GM10266 (cell line): ENCODE measurements around the gene IRS4.

Experiments
- DNase-seq: peaks from one replicate; pipeline ENCODE4 v3.0.0; 2012; ENCODE audit errors: extremely low spot score
- TF ChIP-seq, protein P1 (sequence below): IDR thresholded peaks from 2 replicates; pipeline ENCODE4 v1.5.1; 2012; ENCODE audit warnings: mild to moderate bottlenecking, low read depth; ENCODE audit not compliant: control insufficient read depth, insufficient read depth; ENCODE audit errors: missing control alignments

The IRS4 gene

DNA sequence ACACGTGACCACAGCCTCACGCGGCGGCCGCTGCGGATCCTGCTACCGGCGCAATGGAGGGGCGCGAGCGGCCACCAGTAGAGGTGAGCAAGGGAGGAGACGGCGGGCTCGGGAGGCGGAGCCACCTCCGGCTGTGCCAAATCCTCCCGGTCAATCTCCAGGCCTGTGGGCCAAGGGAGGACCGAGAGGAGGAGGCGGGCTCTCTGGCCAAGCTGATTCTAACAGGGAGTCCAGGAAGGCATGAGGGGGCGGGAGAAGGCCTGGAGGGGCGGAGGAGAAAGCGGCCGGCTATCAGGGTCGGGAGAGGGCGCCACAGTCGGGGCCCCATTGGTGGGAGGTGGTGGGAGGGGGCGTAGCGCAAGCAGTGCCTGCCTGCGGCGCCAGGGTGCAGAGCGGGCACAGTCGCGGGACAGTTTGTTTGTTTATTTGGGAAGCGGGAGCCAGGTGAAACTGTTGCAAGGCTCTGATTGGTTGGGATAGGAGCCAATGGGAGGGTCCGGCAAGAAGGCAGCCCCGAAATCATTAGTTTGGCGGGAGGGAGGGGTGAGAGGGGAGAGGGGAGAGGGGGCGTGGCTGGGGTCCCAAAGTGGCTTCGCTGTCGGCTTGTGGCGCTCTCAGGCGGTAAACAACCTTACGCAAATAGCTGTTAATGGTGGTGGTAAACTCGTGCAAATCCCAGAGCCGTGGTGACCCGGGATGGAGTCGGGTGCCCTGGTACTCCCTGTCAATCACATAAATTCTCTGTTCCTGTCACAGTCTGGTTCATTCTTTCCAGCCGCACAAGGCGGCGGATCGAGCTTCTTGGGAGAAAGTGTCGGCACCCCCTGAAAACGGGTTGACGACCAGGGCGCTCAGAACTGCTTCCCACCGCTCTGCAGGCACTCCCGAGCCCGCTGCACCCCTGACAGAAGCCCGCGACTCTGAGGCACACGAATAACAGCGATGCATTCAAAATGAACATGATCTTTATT is at the start of gene IRS4:
IRS4 (minus strand) TSS at position 55 of the 971 bp plus-strand sequence.
- TF ChIP-seq, protein P1, sequence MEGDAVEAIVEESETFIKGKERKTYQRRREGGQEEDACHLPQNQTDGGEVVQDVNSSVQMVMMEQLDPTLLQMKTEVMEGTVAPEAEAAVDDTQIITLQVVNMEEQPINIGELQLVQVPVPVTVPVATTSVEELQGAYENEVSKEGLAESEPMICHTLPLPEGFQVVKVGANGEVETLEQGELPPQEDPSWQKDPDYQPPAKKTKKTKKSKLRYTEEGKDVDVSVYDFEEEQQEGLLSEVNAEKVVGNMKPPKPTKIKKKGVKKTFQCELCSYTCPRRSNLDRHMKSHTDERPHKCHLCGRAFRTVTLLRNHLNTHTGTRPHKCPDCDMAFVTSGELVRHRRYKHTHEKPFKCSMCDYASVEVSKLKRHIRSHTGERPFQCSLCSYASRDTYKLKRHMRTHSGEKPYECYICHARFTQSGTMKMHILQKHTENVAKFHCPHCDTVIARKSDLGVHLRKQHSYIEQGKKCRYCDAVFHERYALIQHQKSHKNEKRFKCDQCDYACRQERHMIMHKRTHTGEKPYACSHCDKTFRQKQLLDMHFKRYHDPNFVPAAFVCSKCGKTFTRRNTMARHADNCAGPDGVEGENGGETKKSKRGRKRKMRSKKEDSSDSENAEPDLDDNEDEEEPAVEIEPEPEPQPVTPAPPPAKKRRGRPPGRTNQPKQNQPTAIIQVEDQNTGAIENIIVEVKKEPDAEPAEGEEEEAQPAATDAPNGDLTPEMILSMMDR: no peak
- DNase-seq: no peak

DNA sequence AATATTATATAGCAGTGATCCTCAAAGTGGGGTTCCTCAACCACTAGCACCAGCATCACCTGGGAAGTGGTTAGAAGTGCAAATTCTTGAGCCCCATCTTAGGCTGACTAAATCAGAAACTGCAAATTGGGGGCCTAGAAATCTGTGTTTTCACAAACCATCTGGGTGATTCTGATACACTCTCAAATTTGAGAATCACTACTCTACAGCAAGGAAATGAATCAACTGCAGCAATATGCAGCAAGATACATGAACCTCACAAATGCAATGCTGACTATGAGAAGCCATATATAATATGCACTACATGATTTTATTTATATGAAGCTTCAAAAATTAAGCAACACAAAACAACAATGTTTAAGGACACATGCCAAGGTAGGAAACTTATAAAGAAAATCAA is 36.2 kb upstream of the IRS4 start:
- no peak for DNase-seq

DNA sequence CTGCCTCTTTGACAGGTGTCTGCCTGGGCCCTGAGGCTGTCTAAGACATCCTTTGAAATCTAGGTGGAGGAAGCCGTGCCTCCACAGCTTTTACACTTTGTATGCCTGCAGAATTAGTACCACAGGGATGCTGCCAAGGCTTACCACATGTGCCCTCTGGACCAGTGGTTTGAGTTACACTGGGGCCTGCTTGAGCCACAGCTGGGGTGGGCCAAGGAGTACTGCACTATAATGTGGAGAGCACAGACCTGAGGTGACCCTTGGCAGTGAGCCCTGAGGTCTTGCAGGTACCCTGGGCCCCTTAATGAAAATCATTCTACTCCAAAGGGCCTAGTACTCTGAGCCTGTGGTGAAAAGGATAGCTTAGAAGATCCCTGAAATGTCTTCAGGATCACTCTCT is 27.2 kb upstream of the IRS4 start:
- no peak for DNase-seq
- TF ChIP-seq, protein P1: no peak

More for the DNA sequence above, 36.2 kb upstream of the IRS4 start:
- TF ChIP-seq, protein P1: no peak

DNA sequence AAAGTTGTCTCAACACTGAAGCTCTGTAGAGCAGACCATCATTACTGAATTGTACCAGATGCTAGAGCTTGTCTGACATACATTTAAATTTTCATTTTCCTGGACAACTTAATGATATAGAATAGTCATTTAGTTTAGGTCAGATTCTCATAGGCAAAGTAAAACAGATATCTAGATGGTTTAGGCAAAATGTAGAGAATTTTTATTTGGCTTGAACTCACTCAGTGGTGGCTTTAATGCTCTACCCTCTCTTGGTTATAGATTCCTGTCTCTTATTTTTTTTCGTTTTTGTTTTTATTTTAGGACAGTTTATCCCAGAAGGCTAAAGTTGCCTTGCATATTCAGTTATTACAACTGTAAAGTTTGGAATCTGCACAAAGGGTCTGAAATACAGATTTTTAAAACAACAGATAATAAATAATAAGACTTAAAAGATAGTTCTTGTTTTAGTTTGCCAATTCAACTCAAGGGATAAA is 4.0 kb upstream of the IRS4 start:
- TF ChIP-seq, protein P1: no peak

DNA sequence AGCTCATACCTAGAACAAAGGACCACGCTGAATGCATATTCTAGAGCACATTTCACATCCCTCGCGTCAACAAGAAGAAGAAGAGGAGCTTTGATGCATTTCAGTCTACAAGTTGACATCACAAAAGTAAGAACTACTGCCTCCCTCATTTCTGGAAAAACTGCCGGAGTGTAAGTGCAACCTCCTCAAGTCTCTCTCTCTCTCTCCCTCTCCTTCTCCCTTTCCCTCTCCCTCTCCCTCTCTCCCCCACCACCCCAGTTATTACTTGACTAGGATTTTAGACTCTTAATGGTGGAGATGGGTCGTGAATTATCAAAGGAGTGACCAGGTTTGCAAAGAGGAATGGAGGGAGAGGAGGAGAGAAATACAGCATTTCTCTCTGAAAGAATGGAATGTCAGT is 1.4 kb upstream of the IRS4 start:
- no peak for DNase-seq
- TF ChIP-seq, protein P1: no peak

More for the DNA sequence above, 4.0 kb upstream of the IRS4 start:
- DNase-seq: no peak

DNA sequence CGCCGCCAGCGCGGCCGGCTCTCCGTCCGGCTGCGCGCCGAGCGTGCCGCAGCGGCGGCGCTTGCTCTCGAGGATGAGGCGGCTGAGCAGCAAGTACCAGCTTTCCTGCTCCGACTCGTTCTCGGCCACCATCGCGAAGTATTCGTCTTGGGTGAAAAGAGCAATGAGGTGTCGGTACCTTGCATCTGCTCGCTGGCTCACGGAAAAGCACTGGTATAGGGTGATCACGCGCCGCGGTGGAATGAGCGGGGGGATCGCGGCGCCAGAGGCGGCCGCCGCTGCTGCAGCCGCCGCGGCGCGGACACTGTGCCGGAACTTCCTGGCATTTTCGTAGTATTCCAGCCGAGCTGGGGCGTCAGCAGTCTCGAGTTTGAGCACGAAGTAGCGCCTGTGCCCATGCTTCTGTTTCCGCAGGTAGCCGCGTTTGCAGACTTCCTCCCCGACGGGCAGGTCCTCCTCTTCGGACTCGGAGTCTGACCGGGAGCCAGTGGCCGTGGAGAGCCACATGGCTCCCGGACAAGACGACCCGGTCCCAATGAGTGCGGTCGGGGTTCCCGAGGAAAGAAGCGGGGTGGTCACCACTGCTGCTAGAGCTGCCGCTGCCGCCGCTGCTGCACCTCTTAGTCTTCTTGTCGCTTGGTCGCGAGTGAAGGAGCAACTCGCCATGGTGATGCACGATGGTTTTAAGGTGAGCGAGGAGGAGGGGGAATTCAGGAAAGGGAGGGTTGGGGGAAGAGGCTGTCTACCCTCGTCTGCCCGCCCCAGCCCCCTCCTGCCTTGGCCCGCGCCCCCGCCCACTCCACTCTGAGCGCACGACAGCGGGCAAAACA is 469 bp downstream of the IRS4 start:
- no peak for DNase-seq
- TF ChIP-seq, protein P1: no peak
